Keratinocyte (primary cell): ENCODE results near the gene CRYAB. TPM values are rescaled to one million over a fixed set of nuclear protein-coding genes. Genes with fewer than 3 reads are reported as not detected.
"Not testable (repeated sequence)": the region's sequence is repeated elsewhere in the genome, so short reads cannot be mapped to it uniquely, and the experiment has no call there.

Experiments
- DNase-seq: peaks from one replicate; pipeline ENCODE4 v3.0.0-alpha.2; 2011; ENCODE audit warnings: low read depth, missing footprints, low spot score
- FAIRE-seq: peaks from 2 replicates; lab custom pipeline; 2011; peaks lifted over from hg19 to GRCh38; lab: Jason Lieb, UNC
- H2AFZ ChIP-seq: 2 replicates; pipeline ENCODE4 v1.6.0; 2012; ENCODE audit warnings: low read length, control low read depth, inconsistent platforms; ENCODE audit not compliant: control insufficient read depth
- H3K27ac ChIP-seq: 2 replicates; pipeline ENCODE4 v1.5.1; 2011; ENCODE audit warnings: low read length; ENCODE audit not compliant: control insufficient read depth, insufficient read depth
- H3K27me3 ChIP-seq: 3 replicates; pipeline ENCODE4 v1.6.0; 2011; ENCODE audit warnings: low read length; ENCODE audit not compliant: control insufficient read depth, insufficient read depth; ENCODE audit errors: extremely low read depth
- H3K36me3 ChIP-seq, 2 experiments: 2 replicates in 1 of 2; 3 replicates in 1 of 2; pipeline ENCODE4 v1.5.1; 2011; ENCODE audit warnings: low read length in 2 of 2, mild to moderate bottlenecking in 1 of 2; ENCODE audit not compliant: control insufficient read depth in 2 of 2, insufficient read depth in 2 of 2; ENCODE audit errors: extremely low read depth in 1 of 2
- H3K4me1 ChIP-seq: 3 replicates; pipeline ENCODE4 v1.5.1; 2011; ENCODE audit warnings: low read length; ENCODE audit not compliant: control insufficient read depth, insufficient read depth; ENCODE audit errors: extremely low read depth
- H3K4me2 ChIP-seq: 3 replicates; pipeline ENCODE4 v1.6.0; 2011; ENCODE audit warnings: low read depth, low read length; ENCODE audit not compliant: control insufficient read depth, insufficient read depth; ENCODE audit errors: extremely low read depth
- H3K4me3 ChIP-seq, 3 experiments: fragments of 200-600 bp in 1 of 3; sonication (generic) in 1 of 3; 2 replicates in 2 of 3; 3 replicates in 1 of 3; pipeline ENCODE4 v1.5.1; 2011 to 2016; ENCODE audit warnings: low read length in 3 of 3, mild to moderate bottlenecking in 3 of 3, control low read depth in 2 of 3, inconsistent platforms in 1 of 3, low read depth in 1 of 3, mixed read lengths in 1 of 3, mixed run types in 1 of 3, moderate library complexity in 1 of 3; ENCODE audit not compliant: control insufficient read depth in 2 of 3, insufficient read depth in 2 of 3; ENCODE audit errors: extremely low read depth in 1 of 3
- H3K79me2 ChIP-seq: 2 replicates; pipeline ENCODE4 v1.6.0; 2012; ENCODE audit warnings: low read length; ENCODE audit not compliant: control insufficient read depth, insufficient read depth
- H3K9ac ChIP-seq: 3 replicates; pipeline ENCODE4 v1.6.0; 2011; ENCODE audit warnings: low read length; ENCODE audit not compliant: control insufficient read depth, insufficient read depth; ENCODE audit errors: extremely low read depth
- H3K9me1 ChIP-seq: 3 replicates; pipeline ENCODE4 v1.6.0; 2011; ENCODE audit warnings: low read length; ENCODE audit not compliant: control insufficient read depth, insufficient read depth; ENCODE audit errors: extremely low read depth
- H3K9me3 ChIP-seq: 2 replicates; pipeline ENCODE4 v1.5.1; 2012; ENCODE audit warnings: low read depth, low read length; ENCODE audit not compliant: control insufficient read depth
- H4K20me1 ChIP-seq: 3 replicates; pipeline ENCODE4 v1.6.0; 2011; ENCODE audit warnings: low read length; ENCODE audit not compliant: control insufficient read depth, insufficient read depth; ENCODE audit errors: extremely low read depth
- EZH2 ChIP-seq: IDR thresholded peaks from one replicate; pipeline ENCODE4 v1.6.1; 2012; ENCODE audit warnings: inconsistent platforms, mild to moderate bottlenecking, low read length, moderate library complexity
- dilution Hi-C: fragments of 300-500 bp; cut with MboI; formaldehyde crosslinking; loops from one replicate; pipeline ENCODE4 v1.7.0; 2020; ENCODE audit warnings: low sequenced_read_pairs; ENCODE audit not compliant: extremely low pct_ligation_motif_present
- polyA plus RNA-seq, 5 experiments: library from polyadenylated mRNA; depleted of rRNA in 3 of 5; stranded (reverse) in 3 of 5; stranded (forward) in 1 of 5; unstranded in 1 of 5; fragments of >200 nt; gene quantifications; 1 replicate in 1 of 5; 2 replicates in 3 of 5; 3 replicates in 1 of 5; pipeline versions ENCODE4 v1.2.1 to v1.2.3, GENCODE V29; 2011 to 2012; ENCODE audit warnings: missing spikeins in 2 of 5, low read depth in 1 of 5, low replicate concordance in 1 of 5
- TF ChIP-seq, protein P1 (sequence below), 3 experiments: IDR thresholded peaks in 1 of 3; conservative IDR thresholded peaks in 1 of 3; optimal IDR thresholded peaks in 1 of 3; 2 replicates in 2 of 3; 3 replicates in 1 of 3; pipeline versions ENCODE3 to v1.5.1; 2011; ENCODE audit warnings: low read length in 3 of 3, mild to moderate bottlenecking in 3 of 3, moderate library complexity in 2 of 3, control low read depth in 1 of 3, inconsistent platforms in 1 of 3; ENCODE audit not compliant: insufficient read depth in 2 of 3; ENCODE audit errors: extremely low read depth in 1 of 3

CRYAB gene
- polyA plus RNA-seq, 1 donor (not counting 4 experiments of a cell fraction or from before 2014, with no cell fraction given): 11.0 TPM

DNA sequence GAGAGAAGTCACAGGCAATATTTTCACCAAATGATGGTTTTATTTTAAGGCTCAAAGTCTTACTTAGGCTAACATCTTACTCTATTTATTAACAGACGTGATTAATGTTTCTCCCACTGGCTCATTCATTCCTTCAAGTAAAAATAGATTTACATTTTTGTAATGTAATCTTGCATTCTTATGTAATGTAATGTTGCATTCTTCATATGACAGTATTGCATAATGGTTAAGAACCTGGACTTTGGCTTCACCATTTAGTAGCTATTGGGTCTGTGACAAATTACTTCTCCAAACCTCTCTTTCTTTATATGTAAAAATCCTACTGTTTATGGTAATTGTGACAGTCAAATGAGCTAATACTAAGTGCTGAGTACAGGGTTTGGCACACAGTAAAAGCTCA, 22.3 kb upstream of the CRYAB start:
- H3K9me3 ChIP-seq: no peaks in the 10 kb centered on the region
- H3K36me3 ChIP-seq: no peaks in the 10 kb centered on the region
- H2AFZ ChIP-seq: no peak overlapping the region
- no peaks in the 10 kb centered on the region for H3K9me1 ChIP-seq
- no peak overlapping the region for H3K4me3 ChIP-seq
- FAIRE-seq (no peak), DNase-seq (no peak)
- dilution Hi-C loops: no loop called here
- H3K79me2 ChIP-seq: no peaks in the 10 kb centered on the region
- TF ChIP-seq, protein P1, sequence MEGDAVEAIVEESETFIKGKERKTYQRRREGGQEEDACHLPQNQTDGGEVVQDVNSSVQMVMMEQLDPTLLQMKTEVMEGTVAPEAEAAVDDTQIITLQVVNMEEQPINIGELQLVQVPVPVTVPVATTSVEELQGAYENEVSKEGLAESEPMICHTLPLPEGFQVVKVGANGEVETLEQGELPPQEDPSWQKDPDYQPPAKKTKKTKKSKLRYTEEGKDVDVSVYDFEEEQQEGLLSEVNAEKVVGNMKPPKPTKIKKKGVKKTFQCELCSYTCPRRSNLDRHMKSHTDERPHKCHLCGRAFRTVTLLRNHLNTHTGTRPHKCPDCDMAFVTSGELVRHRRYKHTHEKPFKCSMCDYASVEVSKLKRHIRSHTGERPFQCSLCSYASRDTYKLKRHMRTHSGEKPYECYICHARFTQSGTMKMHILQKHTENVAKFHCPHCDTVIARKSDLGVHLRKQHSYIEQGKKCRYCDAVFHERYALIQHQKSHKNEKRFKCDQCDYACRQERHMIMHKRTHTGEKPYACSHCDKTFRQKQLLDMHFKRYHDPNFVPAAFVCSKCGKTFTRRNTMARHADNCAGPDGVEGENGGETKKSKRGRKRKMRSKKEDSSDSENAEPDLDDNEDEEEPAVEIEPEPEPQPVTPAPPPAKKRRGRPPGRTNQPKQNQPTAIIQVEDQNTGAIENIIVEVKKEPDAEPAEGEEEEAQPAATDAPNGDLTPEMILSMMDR (optimal IDR thresholded peaks at IDR 0.05 in 1 of 3, IDR thresholded peaks at IDR 0.05 in 1 of 3, conservative IDR thresholded peaks at IDR 0.05 in 1 of 3; ENCODE audit: extremely low read depth in 1 of 3, insufficient read depth in 2 of 3, low read length in 3 of 3): no peak
- no peak for TF ChIP-seq EZH2
- H3K4me2 ChIP-seq: no peak overlapping the region
- H3K4me1 ChIP-seq: peaks cover 9% of the 10 kb centered on the region
- no peak overlapping the region for H3K27ac ChIP-seq
- no peak overlapping the region for H3K9ac ChIP-seq
- H4K20me1 ChIP-seq: no peaks in the 10 kb centered on the region
- H3K27me3 ChIP-seq: no peaks in the 10 kb centered on the region

DNA sequence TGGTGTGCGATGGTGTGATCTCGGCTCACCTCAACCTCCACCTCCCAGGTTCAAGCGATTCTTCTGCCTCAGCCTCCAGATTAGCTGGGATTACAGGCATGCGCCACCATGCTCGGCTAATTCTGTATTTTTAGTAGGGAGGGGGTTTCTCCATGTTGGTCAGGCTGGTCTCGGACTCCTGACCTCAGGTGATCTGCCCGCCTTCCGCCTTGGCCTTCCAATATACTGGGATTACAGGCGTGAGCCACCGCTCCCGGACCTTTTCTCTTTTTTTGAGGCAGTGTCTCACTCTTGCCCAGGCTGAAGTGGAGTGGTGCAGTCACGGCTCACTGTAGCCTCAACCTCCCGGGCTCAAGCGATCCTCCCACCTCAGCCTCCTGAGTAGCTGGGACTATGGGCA, 21.6 kb upstream of the CRYAB start:
- H3K4me3 ChIP-seq, H3K36me3 ChIP-seq, H3K27ac ChIP-seq, dilution Hi-C loops, FAIRE-seq, H3K79me2 ChIP-seq, H3K27me3 ChIP-seq, H3K9me1 ChIP-seq, H3K4me1 ChIP-seq, H3K9me3 ChIP-seq, DNase-seq, H3K4me2 ChIP-seq, H3K9ac ChIP-seq, H2AFZ ChIP-seq, H4K20me1 ChIP-seq: not testable (repeated sequence)

DNA sequence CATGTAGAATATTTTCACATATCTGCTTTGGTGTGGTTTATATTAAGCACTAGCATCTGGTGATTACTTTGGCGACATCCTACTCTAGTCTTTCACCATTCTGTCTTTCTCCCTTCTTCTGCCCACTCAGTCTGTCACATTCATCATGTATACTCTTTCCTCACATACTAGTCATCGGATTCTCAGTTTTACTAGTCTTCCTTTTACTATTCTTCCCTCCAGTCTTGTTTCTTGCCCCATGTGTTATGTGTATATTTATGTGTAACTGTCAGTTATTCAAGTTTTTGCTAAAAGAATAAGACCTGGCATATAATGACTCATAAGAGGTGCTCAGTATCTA, 21.0 kb upstream of the CRYAB start:
- dilution Hi-C loops: no loop called here
- H3K27me3 ChIP-seq: no peaks in the 10 kb centered on the region

More for the DNA sequence above, 21.0 kb upstream of the CRYAB start:
- Histone ChIP-seq H3K36me3 (no peaks in the 10 kb centered on the region), H2AFZ (no peak overlapping the region), H3K9me3 (no peaks in the 10 kb centered on the region), H3K4me2 (no peak overlapping the region), H3K79me2 (no peaks in the 10 kb centered on the region), H4K20me1 (no peaks in the 10 kb centered on the region), H3K27ac (no peak overlapping the region), H3K9ac (no peak overlapping the region), H3K4me1 (peaks cover 4% of the 10 kb centered on the region), H3K4me3 (no peak overlapping the region), H3K9me1 (no peaks in the 10 kb centered on the region)
- FAIRE-seq (no peak), DNase-seq (no peak)
- TF ChIP-seq, protein P1 (optimal IDR thresholded peaks at IDR 0.05 in 1 of 3, IDR thresholded peaks at IDR 0.05 in 1 of 3, conservative IDR thresholded peaks at IDR 0.05 in 1 of 3; ENCODE audit: extremely low read depth in 1 of 3, insufficient read depth in 2 of 3, low read length in 3 of 3): no peak
- TF ChIP-seq EZH2: no peak
